GM21526 (cell line): ENCODE measurements around the gene CDC42EP2.
"Not testable (repeated sequence)": the region's sequence is repeated elsewhere in the genome, so short reads cannot be mapped to it uniquely, and the experiment has no call there.

ENCODE experiments used
- ATAC-seq: cut with Tn5 transposase; IDR thresholded peaks from one replicate; pipeline ENCODE4 v1.9.1; 2021; ENCODE audit warnings: moderate library complexity; ENCODE audit not compliant: unreplicated experiment, low FRiP score

Gene CDC42EP2

DNA sequence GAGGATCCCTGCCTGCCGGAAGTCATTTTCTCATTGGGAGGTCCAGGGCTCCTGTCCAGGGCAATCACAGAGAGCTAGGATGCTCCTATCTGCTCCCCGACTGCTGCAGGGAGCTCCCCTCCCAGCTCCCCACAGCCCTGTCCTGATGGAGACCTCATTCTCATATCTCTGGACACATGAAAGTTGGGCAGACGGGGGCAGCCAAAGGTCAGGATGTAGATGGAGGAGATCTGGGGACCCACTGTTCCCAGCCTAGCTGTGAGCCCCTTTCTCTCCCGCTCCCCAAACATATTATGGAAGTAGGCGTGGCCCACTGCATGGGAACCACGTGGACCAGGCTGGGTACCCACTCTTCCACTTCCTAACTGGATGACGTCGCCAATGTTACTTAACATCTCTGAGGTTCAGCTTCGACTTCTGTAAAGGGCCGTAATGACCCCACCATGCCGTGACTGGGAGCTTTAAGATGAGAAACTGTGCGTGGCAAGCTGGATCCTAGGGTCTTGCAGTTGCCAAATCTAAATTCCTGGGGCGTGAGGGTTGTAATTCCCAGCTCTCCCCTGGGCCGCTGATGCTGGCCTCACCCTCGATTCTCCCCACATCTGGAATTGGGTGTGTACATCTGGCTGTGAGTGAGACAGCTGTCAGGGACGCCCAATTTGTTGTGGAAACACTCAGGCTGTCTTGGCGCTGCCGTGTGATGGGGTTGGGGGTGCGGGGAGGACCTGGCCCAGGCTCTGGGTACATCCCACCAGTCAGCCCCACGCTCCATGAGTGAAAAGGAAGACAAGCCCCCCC is 1.8 kb downstream of the CDC42EP2 start:
- no peak for ATAC-seq

- no peak for ATAC-seq
These were observed 2.5 kb downstream of the CDC42EP2 start for GRCh38 chr11:65317025-65317786.

GRCh38 chr11:65320386-65321075 is 5.9 kb downstream of the CDC42EP2 start:
- no peak for ATAC-seq

DNA sequence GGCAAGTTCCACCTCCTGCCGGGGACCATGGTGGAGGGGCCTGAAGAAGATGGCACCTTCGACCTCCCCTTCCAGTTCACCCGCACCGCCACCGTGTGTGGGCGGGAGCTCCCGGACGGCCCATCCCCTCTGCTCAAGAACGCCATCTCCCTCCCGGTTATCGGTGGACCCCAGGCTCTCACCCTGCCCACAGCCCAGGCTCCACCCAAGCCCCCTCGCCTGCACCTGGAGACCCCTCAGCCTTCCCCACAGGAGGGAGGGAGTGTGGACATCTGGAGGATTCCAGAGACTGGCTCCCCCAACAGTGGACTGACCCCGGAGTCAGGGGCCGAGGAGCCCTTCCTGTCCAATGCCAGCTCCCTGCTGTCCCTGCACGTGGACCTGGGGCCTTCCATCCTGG is 6.4 kb downstream of the CDC42EP2 start:
- no peak for ATAC-seq

DNA sequence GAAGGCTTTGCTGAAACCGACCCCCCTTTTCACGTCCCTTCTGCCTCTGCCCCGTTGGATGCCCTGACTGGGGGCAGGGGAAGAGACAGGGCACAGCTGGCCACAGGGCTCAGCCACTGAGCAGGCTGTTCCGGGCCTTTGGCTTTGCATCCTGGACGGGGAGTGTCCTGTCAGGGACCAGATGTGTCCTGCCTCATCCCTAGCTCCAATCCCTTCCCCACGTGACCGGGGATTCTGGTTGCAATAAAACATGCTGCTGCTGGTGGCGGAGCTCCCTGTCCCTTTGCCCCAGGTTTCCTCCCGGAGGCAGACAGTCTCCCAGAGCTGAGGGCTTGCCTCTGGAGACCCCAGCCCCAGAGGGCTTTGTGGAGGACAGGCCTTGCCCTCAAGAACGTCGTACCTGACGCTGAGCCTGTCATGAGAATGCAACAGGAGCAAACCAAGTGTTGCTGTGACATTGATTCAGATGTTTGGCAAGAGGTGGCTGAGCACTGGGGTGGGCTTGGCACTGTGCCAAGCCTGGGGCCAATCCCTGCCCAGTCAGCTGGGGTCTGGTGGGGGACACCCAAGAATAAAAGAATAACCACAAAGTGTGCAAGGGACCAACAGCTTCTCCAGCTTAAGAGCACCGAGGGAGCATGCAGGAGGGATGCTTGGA is 7.3 kb downstream of the CDC42EP2 start:
- no peak for ATAC-seq

GRCh38 chr11:65323813-65324212 is 9.1 kb downstream of the CDC42EP2 start:
- no peak for ATAC-seq

GRCh38 chr11:65325435-65325834 is 10.8 kb downstream of the CDC42EP2 start:
- no peak for ATAC-seq

DNA sequence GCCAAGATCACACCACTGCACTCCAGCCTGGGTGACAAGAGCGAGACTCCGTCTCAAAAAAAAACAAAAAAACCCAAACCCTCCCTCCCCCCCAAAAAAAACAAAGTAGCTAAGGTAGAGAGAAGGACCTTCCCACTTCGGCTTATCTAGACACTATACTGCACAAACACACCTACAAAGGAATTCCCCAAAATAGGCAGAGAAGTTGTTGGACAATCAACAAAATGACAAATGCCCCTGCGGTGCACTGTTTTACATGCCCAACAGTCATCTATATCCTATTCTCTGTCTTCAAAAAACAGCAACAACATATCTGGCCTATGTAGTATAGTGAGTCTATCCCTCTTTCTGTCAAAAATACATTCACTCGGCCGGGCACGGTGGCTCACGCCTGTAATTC is 12.4 kb downstream of the CDC42EP2 start:
- ATAC-seq: no peak

DNA sequence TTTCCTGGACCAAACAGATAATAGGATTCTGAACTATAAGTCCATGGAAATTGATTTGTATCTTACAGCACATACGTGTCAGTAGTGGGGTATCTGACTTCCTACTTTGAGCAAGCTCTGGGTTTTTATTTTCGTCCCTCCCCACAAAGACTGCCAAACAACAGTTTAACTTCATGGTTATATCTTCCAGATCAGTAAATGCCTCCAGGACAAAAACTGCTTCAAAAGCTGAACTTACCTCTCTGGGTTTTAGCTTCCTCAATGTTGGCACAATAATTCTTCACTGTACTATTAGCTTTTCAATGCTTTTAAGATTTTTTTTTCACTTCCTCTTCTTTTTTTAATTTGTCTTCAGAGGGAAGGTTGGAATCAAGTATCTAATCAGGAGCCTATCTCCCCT is 14.8 kb downstream of the CDC42EP2 start:
- ATAC-seq: no peak

DNA sequence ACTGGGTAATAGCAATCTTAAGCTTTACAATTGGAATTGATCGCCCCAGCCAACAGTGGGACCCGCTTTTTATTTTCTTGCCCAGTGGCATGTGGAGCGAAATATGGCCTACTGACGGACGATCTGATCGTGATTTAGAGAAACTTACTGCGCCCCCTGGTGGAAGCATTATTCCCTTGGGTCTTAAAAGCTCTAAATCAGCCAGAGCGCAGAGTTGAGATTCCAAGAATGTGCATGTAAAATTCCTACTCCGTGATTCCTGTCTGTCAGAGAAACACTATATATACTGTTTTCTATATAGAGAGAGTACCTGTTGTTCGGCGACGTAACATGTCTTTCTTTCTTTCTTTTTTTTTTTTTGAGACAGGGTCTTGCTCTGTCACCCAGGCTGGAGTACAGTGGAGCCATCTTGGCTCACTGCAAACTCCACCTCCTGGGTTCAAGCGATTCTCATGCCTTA is 15.3 kb downstream of the CDC42EP2 start:
- ATAC-seq: no peak

GRCh38 chr11:65330544-65330943 is 15.9 kb downstream of the CDC42EP2 start:
- no peak for ATAC-seq

DNA sequence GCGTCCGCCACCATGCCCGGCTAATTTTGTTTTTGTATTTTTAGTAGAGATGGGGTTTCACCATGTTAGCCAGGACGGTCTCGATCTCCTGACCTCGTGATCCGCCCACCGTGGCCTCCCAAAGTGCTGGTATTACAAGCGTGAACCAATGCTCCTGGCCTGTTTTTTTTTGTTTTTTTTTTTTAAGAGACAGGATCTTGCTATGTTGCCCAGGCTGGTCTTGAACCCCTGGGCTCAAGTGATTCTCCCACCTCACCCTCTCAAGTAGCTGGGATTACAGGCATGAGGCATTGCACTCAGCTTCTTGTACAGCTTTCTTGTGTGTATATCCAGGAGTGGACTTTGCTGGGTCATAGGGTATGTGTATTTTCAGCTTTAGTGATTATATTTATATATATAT is 17.9 kb downstream of the CDC42EP2 start:
- not testable (repeated sequence) for ATAC-seq

DNA sequence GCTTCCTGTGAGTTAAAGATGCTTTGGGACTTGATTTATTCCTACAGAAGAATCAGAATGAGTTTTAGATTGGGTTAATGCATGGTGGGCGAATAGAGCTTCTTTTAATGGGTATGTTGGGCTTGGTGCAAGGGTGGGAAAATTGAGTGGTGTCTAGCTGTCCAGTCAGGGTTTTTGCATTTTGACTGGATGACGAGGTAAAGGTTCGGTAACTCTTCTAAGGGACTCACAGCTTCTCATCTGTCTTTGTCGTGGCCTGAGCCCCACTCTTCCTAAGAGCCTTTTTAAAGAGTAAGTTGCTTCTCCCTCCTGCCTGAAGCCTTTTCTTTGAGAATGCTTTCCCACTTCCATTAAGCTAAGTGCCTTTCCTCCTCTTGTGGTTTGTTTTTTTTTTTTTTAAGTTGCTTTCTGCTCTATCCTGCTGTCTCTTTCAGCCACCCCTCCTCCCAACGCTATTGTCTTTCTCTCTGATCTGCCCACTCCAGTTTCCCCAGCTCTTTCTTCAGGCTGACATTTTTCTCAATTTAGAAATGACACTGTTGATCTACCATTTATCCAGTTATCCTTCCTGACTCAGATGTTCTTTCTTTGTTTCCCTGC is 20.1 kb downstream of the CDC42EP2 start:
- ATAC-seq: no peak

DNA sequence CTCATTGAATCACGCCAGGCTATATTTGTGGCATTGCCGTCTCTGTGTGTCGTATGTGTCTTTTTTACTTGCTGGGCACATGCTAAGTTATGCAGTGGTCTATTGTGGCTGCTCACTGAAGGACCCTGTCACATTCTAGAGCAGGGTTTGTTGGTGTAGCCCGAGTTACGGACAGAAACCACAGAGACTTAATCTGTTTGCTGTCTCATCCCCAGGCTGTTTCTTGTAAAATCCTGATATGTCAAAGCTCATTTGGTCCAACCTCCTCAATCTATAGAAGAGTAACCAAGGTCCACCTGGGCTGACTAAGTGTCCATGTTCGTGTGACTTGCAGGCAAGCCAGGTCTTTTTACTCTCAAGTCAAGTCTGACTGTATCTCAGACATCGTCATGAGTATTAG is 24.0 kb downstream of the CDC42EP2 start:
- ATAC-seq: no peak

- ATAC-seq: no peak
These were observed 25.6 kb downstream of the CDC42EP2 start for GRCh38 chr11:65340226-65340625.

DNA sequence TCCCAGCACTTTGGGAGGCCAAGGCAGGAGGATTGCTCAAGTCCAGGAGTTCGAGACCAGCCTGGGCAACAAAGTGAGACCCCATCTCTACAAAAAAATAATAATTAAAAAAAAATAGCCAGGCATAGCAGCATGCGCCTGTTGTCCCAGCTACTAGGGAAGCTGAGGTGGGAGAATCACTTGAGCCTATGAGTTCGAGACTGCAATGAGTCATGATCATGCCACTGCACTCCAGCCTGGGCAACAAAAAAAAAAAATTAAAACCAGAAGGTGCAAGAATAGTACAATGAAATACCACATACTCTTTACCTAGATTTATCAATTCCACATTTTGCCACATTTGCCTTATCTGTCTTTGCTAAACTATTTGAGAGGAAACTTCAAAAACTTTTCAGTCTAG is 27.2 kb downstream of the CDC42EP2 start:
- no peak for ATAC-seq

- no peak for ATAC-seq
These were observed 36.8 kb downstream of the CDC42EP2 start for GRCh38 chr11:65351511-65351910.

DNA sequence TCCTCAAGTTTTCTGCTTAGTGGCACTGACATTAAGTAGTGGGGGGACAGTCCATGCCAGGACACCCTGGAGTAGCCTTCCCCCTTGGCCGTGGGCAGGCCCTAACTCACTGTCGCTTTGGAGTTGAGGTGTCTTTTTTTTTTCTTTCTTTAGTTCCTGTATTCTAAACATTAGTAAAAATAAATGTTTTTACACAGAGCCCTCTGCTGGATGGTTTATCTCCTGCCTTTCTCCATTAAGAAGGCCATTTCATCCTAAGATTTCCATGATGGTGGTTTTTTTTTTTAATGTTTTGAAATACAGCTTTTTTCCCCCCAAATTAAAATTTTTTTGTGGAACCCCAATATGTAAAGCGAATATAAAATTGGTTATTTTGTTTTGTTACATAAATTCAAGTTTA is 38.1 kb downstream of the CDC42EP2 start:
- ATAC-seq: no peak

GRCh38 chr11:65353376-65353775 is 38.7 kb downstream of the CDC42EP2 start:
- ATAC-seq: no peak

DNA sequence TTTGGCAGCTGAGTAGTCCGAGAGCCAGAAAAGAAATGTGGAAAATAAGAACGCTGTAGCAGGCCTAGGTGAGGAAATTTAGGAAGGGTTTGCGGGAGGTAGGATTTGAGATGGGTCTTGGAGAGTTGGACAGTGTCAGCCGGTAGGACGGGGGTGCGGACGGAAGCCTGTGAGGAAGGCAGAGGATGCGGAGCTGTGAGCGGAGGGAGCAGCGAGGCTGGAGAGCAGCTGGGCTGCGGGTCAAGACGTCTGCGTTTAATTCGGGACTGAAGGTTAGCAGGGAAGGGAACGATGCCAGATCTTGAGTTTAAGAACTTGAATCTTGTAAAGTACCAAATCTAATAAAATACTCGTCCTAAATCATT is 39.2 kb downstream of the CDC42EP2 start:
- no peak for ATAC-seq
